ENCODE data around the gene CUTA. TPM values are rescaled to one million over a fixed set of nuclear protein-coding genes. Genes with fewer than 3 reads are reported as not detected.
A peak's percentile ranks its signal among the peaks of the same experiment; 100 is the strongest.

The CUTA gene
- polyA plus RNA-seq (ENCODE audit: insufficient read length in 4 of 4), result 100 to 1,000 TPM; 218 to 278 (median 226) TPM

- peak; percentile 96 to 99 (median 98) for DNase-seq (ENCODE audit: low read depth in 4 of 4, low spot score in 3 of 4)
Observed at GRCh38 chr6:33417903-33418689, at the start of gene CUTA. Gene CUTA, minus strand, starts transcription at chr6:33418107. Its CDS starts 107 bp downstream, at chr6:33418000.

- no peak for DNase-seq (ENCODE audit: low read depth in 4 of 4, low spot score in 3 of 4)
Observed at GRCh38 chr6:33467091-33467490, 49.2 kb upstream of the CUTA start.

GRCh38 chr6:33466075-33466735 lies 48.3 kb upstream of the CUTA start:
- no peak for DNase-seq (ENCODE audit: low read depth in 4 of 4, low spot score in 3 of 4)

- no peak for DNase-seq (ENCODE audit: low read depth in 4 of 4, low spot score in 3 of 4)
Observed at GRCh38 chr6:33459226-33459625, 41.3 kb upstream of the CUTA start.

DNA sequence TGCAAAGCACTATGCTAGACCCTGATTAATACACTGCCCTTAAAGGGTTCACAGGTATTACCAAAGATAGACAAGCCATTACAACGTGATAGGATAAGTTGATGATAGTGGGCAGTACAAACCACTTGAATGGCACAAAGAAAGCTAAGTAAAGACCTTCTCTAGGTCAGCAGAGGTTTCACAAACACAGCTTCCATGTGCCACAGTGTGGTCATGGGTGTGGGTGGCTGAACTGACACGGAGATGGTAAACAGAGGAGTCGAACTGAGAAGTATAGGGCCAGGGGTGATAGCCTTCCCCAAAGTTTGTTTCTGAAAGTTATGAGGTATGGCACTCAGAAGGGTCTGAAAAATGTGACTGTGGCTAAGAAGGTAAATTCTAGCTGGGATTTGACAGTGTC lies 40.8 kb upstream of the CUTA start:
- DNase-seq (ENCODE audit: low read depth in 4 of 4, low spot score in 3 of 4), result no peak

DNA sequence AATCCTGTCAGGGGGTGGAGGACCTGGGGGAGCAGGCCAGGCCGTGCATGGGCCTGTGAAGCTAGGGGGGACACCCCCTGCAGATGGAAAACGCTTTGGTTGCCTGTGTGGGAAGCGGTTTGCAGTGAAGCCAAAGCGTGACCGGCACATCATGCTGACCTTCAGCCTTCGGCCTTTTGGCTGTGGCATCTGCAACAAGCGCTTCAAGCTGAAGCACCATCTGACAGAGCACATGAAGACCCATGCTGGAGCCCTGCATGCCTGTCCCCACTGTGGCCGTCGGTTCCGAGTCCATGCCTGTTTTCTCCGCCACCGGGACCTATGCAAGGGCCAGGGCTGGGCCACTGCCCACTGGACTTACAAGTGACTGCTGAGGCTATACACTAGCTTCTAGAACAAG lies 38.2 kb upstream of the CUTA start:
- no peak for DNase-seq (ENCODE audit: low read depth in 4 of 4, low spot score in 3 of 4)

DNA sequence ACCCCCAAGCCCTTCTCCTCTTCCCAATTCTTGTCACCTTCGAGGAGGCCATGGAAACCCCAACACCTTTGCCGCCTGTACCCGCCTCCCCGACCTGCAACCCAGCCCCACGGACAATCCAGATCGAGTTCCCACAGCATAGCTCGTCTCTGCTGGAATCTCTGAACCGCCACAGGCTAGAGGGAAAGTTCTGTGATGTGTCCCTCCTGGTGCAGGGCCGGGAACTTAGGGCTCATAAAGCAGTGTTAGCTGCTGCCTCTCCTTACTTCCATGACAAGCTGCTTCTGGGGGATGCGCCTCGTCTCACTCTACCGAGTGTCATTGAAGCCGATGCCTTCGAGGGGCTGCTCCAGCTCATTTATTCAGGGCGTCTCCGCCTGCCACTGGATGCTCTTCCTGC lies 37.1 kb upstream of the CUTA start:
- no peak for DNase-seq (ENCODE audit: low read depth in 4 of 4, low spot score in 3 of 4)

GRCh38 chr6:33454009-33454946 lies 36.4 kb upstream of the CUTA start, which contains the start of gene ZBTB9:
Gene ZBTB9, plus strand, starts transcription at chr6:33454576. Its CDS starts 525 bp downstream, at chr6:33455101.
- peak; percentile 88 to 90 (median 89) for DNase-seq (ENCODE audit: low read depth in 4 of 4, low spot score in 3 of 4)

GRCh38 chr6:33453393-33454008 lies 35.6 kb upstream of the CUTA start:
- no peak for DNase-seq (ENCODE audit: low read depth in 4 of 4, low spot score in 3 of 4)

DNA sequence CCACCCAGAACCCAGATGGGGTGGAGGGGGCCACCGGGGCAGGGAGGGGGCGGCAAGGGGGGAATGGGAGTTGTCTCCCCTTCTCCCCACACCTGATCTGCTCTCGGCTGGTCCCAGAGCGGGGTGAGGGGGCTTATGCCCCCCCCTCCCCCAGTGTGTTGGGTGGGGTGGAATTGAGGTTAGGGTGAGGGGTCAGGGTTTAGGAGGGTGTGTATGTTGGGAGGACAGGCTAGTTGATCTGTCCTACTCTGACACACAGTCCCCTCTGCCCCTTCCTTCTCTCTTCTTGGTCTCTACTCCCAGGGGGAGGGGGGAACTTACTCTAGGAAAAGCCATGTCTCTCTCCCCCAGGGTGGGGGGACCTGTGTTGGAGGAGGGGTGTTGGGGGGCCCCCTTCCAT lies 34.6 kb upstream of the CUTA start:
- DNase-seq (ENCODE audit: low read depth in 4 of 4, low spot score in 3 of 4), result no peak

DNA sequence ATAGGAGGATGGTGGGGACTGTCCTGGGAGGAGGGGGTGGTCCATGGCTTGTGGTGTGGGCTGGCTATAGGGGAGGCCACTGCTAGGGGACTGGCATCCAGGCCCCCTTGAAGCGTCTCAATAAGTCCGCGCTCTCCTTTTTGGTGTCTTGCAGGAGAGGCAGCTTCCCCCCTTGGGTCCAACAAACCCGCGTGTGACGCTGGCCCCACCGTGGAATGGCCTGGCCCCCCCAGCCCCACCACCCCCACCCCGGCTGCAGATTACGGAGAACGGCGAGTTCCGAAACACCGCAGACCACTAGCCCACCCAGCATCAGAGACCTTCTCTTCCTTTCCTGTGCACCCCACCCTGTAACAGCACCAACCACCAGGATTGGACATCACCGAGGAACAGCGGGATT lies 33.7 kb upstream of the CUTA start:
- no peak for DNase-seq (ENCODE audit: low read depth in 4 of 4, low spot score in 3 of 4)

GRCh38 chr6:33450434-33450833 lies 32.5 kb upstream of the CUTA start:
- no peak for DNase-seq (ENCODE audit: low read depth in 4 of 4, low spot score in 3 of 4)

- DNase-seq (ENCODE audit: low read depth in 4 of 4, low spot score in 3 of 4), result no peak
Observed at GRCh38 chr6:33446356-33446755, 28.4 kb upstream of the CUTA start.

GRCh38 chr6:33445119-33445603 lies 27.3 kb upstream of the CUTA start:
- no peak for DNase-seq (ENCODE audit: low read depth in 4 of 4, low spot score in 3 of 4)

GRCh38 chr6:33443619-33444504 lies 26.0 kb upstream of the CUTA start:
- DNase-seq (ENCODE audit: low read depth in 4 of 4, low spot score in 3 of 4), result no peak

DNA sequence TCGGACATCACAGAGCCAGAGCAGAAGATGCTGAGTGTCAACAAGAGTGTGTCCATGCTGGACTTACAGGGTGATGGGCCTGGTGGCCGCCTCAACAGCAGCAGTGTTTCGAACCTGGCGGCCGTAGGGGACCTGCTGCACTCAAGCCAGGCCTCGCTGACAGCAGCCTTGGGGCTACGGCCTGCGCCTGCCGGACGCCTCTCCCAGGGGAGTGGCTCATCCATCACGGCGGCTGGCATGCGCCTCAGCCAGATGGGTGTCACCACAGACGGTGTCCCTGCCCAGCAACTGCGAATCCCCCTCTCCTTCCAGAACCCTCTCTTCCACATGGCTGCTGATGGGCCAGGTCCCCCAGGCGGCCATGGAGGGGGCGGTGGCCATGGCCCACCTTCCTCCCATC lies 25.1 kb upstream of the CUTA start:
- DNase-seq (ENCODE audit: low read depth in 4 of 4, low spot score in 3 of 4), result no peak

DNA sequence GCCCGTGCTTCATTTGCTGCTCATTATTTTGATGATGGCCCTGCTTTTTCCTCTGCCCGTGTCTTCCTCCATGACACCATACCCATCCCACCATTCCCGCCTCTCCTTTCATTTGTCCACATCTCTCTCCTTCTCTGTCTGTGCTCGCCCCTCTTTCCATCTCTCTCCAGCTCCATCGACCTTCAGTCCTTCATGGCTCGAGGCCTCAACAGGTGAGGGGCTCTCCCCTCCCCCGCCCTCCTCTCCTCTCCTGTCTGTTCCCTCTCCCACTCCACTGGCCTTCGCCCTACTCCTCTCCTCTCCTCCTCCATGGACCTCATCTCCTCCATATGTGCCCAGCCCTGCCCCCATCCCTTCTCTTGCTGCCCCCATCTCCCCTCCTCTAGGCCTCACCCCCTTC lies 24.4 kb upstream of the CUTA start:
- no peak for DNase-seq (ENCODE audit: low read depth in 4 of 4, low spot score in 3 of 4)

- no peak for DNase-seq (ENCODE audit: low read depth in 4 of 4, low spot score in 3 of 4)
Observed at GRCh38 chr6:33441457-33441856, 23.6 kb upstream of the CUTA start.

- no peak for DNase-seq (ENCODE audit: low read depth in 4 of 4, low spot score in 3 of 4)
Observed at GRCh38 chr6:33440649-33441309, 22.9 kb upstream of the CUTA start.

Measured in right renal pelvis (tissue), 4 donors.